Adrenal gland (tissue), 5 donors: ENCODE measurements around the gene TTC21B.

Experiments
- CTCF ChIP-seq, 6 experiments: fragments of 450-650 bp in 4 of 6; fragments of 200-600 bp in 2 of 6; sonication (generic) in 1 of 6; IDR thresholded peaks; 1 replicate in 5 of 6; 2 replicates in 1 of 6; pipeline versions ENCODE4 v1.5.1 to v1.8.0; 2016 to 2021; ENCODE audit warnings: antibody characterized with exemption in 6 of 6, mild to moderate bottlenecking in 2 of 6, moderate library complexity in 1 of 6
- POLR2A ChIP-seq, 2 donors: fragments of 450-650 bp; IDR thresholded peaks; one replicate each; pipeline ENCODE4 v1.6.1; 2017; ENCODE audit warnings: antibody characterized with exemption in 2 of 2, mild to moderate bottlenecking in 2 of 2, moderate library complexity in 1 of 2
- donor health status: DM: no; HTN: no; CAD: no.

- no peak for TF ChIP-seq POLR2A (IDR thresholded peaks at IDR 0.05)
- TF ChIP-seq CTCF (IDR thresholded peaks at IDR 0.05) = no peak
Observed at GRCh38 chr2:165967746-165968145, 14.2 kb upstream of the TTC21B start.
